WTC11 (cell line): ENCODE data around the gene PRKN.

ENCODE experiments used
- ATF3 ChIP-seq: sonication (generic); formaldehyde crosslinking; conservative IDR thresholded peaks from 2 replicates; pipeline ENCODE4 v1.8.1; 2022; ENCODE audit warnings: mild to moderate bottlenecking, missing genetic modification reagents
- ELF4 ChIP-seq: sonication (generic); formaldehyde crosslinking; IDR thresholded peaks from 2 replicates; pipeline ENCODE4 v1.8.1; 2022; ENCODE audit warnings: low read depth, mild to moderate bottlenecking, moderate library complexity, missing genetic modification reagents
- FOXP1 ChIP-seq: sonication (generic); formaldehyde crosslinking; IDR thresholded peaks from 2 replicates; pipeline ENCODE4 v1.8.0; 2022; ENCODE audit warnings: missing genetic modification reagents, mild to moderate bottlenecking, moderate library complexity, borderline replicate concordance
- NR2C2 ChIP-seq: sonication (generic); formaldehyde crosslinking; IDR thresholded peaks from 2 replicates; pipeline ENCODE4 v1.8.0; 2022; ENCODE audit warnings: mild to moderate bottlenecking, missing genetic modification reagents
- TEAD4 ChIP-seq: sonication (generic); formaldehyde crosslinking; IDR thresholded peaks from 2 replicates; pipeline ENCODE4 v1.8.0; 2022; ENCODE audit warnings: mild to moderate bottlenecking, missing genetic modification reagents
- ZNF121 ChIP-seq: sonication (generic); formaldehyde crosslinking; IDR thresholded peaks from 2 replicates; pipeline ENCODE4 v1.8.0; 2023; ENCODE audit warnings: missing genetic modification reagents
- TF ChIP-seq, protein P1 (sequence below): fragments of 200-600 bp; IDR thresholded peaks from 2 replicates; pipeline ENCODE4 v1.8.0; 2022; ENCODE audit warnings: antibody characterized with exemption
- TF ChIP-seq, protein P2 (sequence below): sonication (generic); formaldehyde crosslinking; IDR thresholded peaks from 2 replicates; pipeline ENCODE4 v1.8.1; 2023; ENCODE audit warnings: mild to moderate bottlenecking, moderate library complexity, missing genetic modification reagents
- TF ChIP-seq, protein P3 (sequence below): sonication (generic); formaldehyde crosslinking; IDR thresholded peaks from 2 replicates; pipeline ENCODE4 v1.8.1; 2023; ENCODE audit warnings: mild to moderate bottlenecking, missing genetic modification reagents, moderate library complexity

GRCh38 chr6:161377116-161377515 lies 1350.5 kb downstream of the PRKN start:
- TF ChIP-seq ELF4 (CRISPR knock-in tag) (no peak), TEAD4 (CRISPR knock-in tag) (no peak), FOXP1 (CRISPR knock-in tag) (no peak), NR2C2 (CRISPR knock-in tag) (no peak), ATF3 (no peak), ZNF121 (no peak)
- TF ChIP-seq, protein P1, sequence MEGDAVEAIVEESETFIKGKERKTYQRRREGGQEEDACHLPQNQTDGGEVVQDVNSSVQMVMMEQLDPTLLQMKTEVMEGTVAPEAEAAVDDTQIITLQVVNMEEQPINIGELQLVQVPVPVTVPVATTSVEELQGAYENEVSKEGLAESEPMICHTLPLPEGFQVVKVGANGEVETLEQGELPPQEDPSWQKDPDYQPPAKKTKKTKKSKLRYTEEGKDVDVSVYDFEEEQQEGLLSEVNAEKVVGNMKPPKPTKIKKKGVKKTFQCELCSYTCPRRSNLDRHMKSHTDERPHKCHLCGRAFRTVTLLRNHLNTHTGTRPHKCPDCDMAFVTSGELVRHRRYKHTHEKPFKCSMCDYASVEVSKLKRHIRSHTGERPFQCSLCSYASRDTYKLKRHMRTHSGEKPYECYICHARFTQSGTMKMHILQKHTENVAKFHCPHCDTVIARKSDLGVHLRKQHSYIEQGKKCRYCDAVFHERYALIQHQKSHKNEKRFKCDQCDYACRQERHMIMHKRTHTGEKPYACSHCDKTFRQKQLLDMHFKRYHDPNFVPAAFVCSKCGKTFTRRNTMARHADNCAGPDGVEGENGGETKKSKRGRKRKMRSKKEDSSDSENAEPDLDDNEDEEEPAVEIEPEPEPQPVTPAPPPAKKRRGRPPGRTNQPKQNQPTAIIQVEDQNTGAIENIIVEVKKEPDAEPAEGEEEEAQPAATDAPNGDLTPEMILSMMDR, result no peak
- TF ChIP-seq, protein P2, sequence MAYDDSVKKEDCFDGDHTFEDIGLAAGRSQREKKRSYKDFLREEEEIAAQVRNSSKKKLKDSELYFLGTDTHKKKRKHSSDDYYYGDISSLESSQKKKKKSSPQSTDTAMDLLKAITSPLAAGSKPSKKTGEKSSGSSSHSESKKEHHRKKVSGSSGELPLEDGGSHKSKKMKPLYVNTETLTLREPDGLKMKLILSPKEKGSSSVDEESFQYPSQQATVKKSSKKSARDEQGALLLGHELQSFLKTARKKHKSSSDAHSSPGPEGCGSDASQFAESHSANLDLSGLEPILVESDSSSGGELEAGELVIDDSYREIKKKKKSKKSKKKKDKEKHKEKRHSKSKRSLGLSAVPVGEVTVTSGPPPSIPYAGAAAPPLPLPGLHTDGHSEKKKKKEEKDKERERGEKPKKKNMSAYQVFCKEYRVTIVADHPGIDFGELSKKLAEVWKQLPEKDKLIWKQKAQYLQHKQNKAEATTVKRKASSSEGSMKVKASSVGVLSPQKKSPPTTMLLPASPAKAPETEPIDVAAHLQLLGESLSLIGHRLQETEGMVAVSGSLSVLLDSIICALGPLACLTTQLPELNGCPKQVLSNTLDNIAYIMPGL (CRISPR knock-in tag), result no peak
- TF ChIP-seq, protein P3, sequence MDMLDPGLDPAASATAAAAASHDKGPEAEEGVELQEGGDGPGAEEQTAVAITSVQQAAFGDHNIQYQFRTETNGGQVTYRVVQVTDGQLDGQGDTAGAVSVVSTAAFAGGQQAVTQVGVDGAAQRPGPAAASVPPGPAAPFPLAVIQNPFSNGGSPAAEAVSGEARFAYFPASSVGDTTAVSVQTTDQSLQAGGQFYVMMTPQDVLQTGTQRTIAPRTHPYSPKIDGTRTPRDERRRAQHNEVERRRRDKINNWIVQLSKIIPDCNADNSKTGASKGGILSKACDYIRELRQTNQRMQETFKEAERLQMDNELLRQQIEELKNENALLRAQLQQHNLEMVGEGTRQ (CRISPR knock-in tag), result no peak
